ENCODE results near the gene GTF2H3. TPM values are rescaled to one million over a fixed set of nuclear protein-coding genes. Genes with fewer than 3 reads are reported as not detected.

GTF2H3 gene
- total RNA-seq (27.4 and 45.6 TPM in 2 replicates), polyA plus RNA-seq (9.0 and 13.5 TPM in 2 replicates)

GRCh38 chr12:123633379-123634141, at the start of gene GTF2H3, which contains the start of gene EIF2B1:
GTF2H3 (plus strand) TSS chr12:123633829; CDS start chr12:123633860, 31 bp downstream.
EIF2B1 (minus strand) TSS chr12:123633686; CDS start chr12:123633557, 129 bp downstream.
- peak within 1 kb of the TSS; percentile 89 for H2AFZ ChIP-seq
- peak within 1 kb of the TSS; percentile 89 for H3K4me3 ChIP-seq
- no peaks in the 10 kb centered on the region for H3K9me2 ChIP-seq (replicated peaks; ENCODE audit: insufficient read depth)
- TF ChIP-seq, protein P1, sequence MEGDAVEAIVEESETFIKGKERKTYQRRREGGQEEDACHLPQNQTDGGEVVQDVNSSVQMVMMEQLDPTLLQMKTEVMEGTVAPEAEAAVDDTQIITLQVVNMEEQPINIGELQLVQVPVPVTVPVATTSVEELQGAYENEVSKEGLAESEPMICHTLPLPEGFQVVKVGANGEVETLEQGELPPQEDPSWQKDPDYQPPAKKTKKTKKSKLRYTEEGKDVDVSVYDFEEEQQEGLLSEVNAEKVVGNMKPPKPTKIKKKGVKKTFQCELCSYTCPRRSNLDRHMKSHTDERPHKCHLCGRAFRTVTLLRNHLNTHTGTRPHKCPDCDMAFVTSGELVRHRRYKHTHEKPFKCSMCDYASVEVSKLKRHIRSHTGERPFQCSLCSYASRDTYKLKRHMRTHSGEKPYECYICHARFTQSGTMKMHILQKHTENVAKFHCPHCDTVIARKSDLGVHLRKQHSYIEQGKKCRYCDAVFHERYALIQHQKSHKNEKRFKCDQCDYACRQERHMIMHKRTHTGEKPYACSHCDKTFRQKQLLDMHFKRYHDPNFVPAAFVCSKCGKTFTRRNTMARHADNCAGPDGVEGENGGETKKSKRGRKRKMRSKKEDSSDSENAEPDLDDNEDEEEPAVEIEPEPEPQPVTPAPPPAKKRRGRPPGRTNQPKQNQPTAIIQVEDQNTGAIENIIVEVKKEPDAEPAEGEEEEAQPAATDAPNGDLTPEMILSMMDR (IDR thresholded peaks at IDR 0.05; ENCODE audit: poor library complexity), result no peak
- TF ChIP-seq EZH2phosphoT487 (IDR thresholded peaks at IDR 0.05; ENCODE audit: low read depth, severe bottlenecking, unreplicated experiment) (no peak), EZH2 (IDR thresholded peaks at IDR 0.05; ENCODE audit: borderline replicate concordance) (no peak)
- no peaks in the 10 kb centered on the region for H3K27me3 ChIP-seq
- WGBS (ENCODE audit: low lambda C conversion rate, missing lambda C conversion rate), result 1% methylated on average over 52 of the region's 52 CpGs
- H3K27ac ChIP-seq, result peak within 1 kb of the TSS; percentile 96
- H4K20me1 ChIP-seq (ENCODE audit: insufficient read depth, poor library complexity, severe bottlenecking), result no peaks in the 10 kb centered on the region
- DNase-seq (ENCODE audit: low spot score), result peak; percentile 98
- H3K79me2 ChIP-seq, result peaks cover 30% of the 10 kb centered on the region
- H3K4me2 ChIP-seq, result peak within 1 kb of the TSS; percentile 95
- H3K36me3 ChIP-seq (replicated peaks; ENCODE audit: insufficient read depth, low read depth), result no peaks in the 10 kb centered on the region
- peaks cover 8% of the 10 kb centered on the region for H3K4me1 ChIP-seq (ENCODE audit: insufficient read depth)
- H3K9me3 ChIP-seq (ENCODE audit: low read depth), result no peaks in the 10 kb centered on the region

DNA sequence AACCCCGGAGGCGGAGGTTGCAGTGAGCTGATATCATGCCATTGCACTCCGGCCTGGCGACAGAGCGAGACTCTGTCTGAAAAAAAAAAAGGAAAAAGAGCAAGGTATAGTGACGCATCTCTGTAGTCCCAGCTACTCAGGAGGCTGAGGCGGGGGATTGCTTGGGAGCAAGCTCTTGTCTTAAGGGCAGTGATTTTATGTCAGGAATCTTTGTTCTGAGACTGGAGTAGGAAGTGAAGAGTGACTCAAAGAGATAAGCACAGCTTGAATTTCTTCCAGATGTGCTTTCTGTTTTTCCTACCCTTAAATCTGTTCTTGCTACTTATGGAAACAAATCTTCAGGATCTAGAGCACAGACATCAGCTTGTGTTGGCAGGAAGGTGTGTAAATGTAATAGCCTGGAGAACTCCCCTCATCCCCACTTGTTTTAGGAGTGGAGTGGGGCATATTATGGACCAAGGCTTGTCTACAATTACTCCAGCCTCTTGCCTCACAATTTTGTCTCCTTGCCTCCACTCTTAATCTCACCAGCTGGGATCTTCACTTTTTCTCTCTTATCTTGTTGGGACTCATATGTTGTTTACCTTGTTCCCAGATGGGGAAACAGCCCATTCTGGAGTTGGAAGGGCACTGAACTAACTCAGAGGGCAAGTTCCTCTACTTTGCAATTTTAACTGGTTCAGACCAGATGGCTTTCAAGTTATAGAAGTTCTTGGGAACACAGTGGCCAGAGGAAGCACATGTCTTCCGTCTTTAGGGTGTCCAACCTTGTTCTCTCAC, 41.7 kb upstream of the GTF2H3 start:
- Histone ChIP-seq H3K36me3 (replicated peaks; ENCODE audit: insufficient read depth, low read depth) (peaks cover under 1% of the 10 kb centered on the region), H3K27me3 (no peaks in the 10 kb centered on the region), H3K79me2 (peaks cover 95% of the 10 kb centered on the region), H4K20me1 (ENCODE audit: insufficient read depth, poor library complexity, severe bottlenecking) (peaks cover 74% of the 10 kb centered on the region), H3K4me3 (no peak overlapping the region), H3K9me2 (replicated peaks; ENCODE audit: insufficient read depth) (no peaks in the 10 kb centered on the region), H2AFZ (no peak overlapping the region), H3K9me3 (ENCODE audit: low read depth) (no peaks in the 10 kb centered on the region), H3K4me2 (peak overlapping the region; percentile 25), H3K4me1 (ENCODE audit: insufficient read depth) (peaks cover 23% of the 10 kb centered on the region), H3K27ac (peak overlapping the region; percentile 48)
- TF ChIP-seq, protein P1 (IDR thresholded peaks at IDR 0.05; ENCODE audit: poor library complexity), result no peak
- TF ChIP-seq EZH2 (IDR thresholded peaks at IDR 0.05; ENCODE audit: borderline replicate concordance) (no peak), EZH2phosphoT487 (IDR thresholded peaks at IDR 0.05; ENCODE audit: low read depth, severe bottlenecking, unreplicated experiment) (no peak)
- WGBS (ENCODE audit: low lambda C conversion rate, missing lambda C conversion rate), result 69% methylated on average over 8 of the region's 8 CpGs
- peak; percentile 18 for DNase-seq (ENCODE audit: low spot score)

GRCh38 chr12:123595729-123596128, 37.9 kb upstream of the GTF2H3 start:
- H3K4me2 ChIP-seq, result no peak overlapping the region
- TF ChIP-seq EZH2phosphoT487 (IDR thresholded peaks at IDR 0.05; ENCODE audit: low read depth, severe bottlenecking, unreplicated experiment) (no peak), EZH2 (IDR thresholded peaks at IDR 0.05; ENCODE audit: borderline replicate concordance) (no peak)
- TF ChIP-seq, protein P1 (IDR thresholded peaks at IDR 0.05; ENCODE audit: poor library complexity), result no peak
- peaks cover 46% of the 10 kb centered on the region for H4K20me1 ChIP-seq (ENCODE audit: insufficient read depth, poor library complexity, severe bottlenecking)
- H3K27me3 ChIP-seq, result no peaks in the 10 kb centered on the region
- H3K36me3 ChIP-seq (replicated peaks; ENCODE audit: insufficient read depth, low read depth), result no peaks in the 10 kb centered on the region
- peaks cover 64% of the 10 kb centered on the region for H3K79me2 ChIP-seq
- no peak overlapping the region for H3K4me3 ChIP-seq
- H3K9me2 ChIP-seq (replicated peaks; ENCODE audit: insufficient read depth), result no peaks in the 10 kb centered on the region
- H3K4me1 ChIP-seq (ENCODE audit: insufficient read depth), result peaks cover 11% of the 10 kb centered on the region
- DNase-seq (ENCODE audit: low spot score), result peak; percentile 21
- H3K27ac ChIP-seq, result peak overlapping the region; percentile 53
- no peak overlapping the region for H2AFZ ChIP-seq
- no peaks in the 10 kb centered on the region for H3K9me3 ChIP-seq (ENCODE audit: low read depth)
